Left ventricle myocardium inferior (tissue), 1 donor: Measurements from ENCODE around the gene DRAP1. TPM values are rescaled to one million over a fixed set of nuclear protein-coding genes. Genes with fewer than 3 reads are reported as not detected.
A peak's percentile ranks its signal among the peaks of the same experiment; 100 is the strongest.

Experiments used
- DNase-seq: peaks from one replicate; pipeline ENCODE4 v3.0.0-alpha.2; 2020
- H3K27ac ChIP-seq: fragments of 200-600 bp; replicated peaks from 2 replicates; pipeline ENCODE4 v1.8.0; 2021
- H3K27me3 ChIP-seq: fragments of 200-600 bp; 2 replicates; pipeline ENCODE4 v1.8.0; 2021; ENCODE audit warnings: low read depth
- H3K36me3 ChIP-seq: fragments of 200-600 bp; 2 replicates; pipeline ENCODE4 v1.8.0; 2021
- H3K4me1 ChIP-seq: fragments of 200-600 bp; 2 replicates; pipeline ENCODE4 v1.8.0; 2021
- H3K4me3 ChIP-seq: fragments of 200-600 bp; 2 replicates; pipeline ENCODE4 v1.8.0; 2021; ENCODE audit warnings: mild to moderate bottlenecking, moderate library complexity
- H3K9me3 ChIP-seq: fragments of 200-600 bp; replicated peaks from 2 replicates; pipeline ENCODE4 v1.8.0; 2021
- intact Hi-C: fragments of 100-400 bp; cut with micrococcal nuclease; formaldehyde crosslinking; loops from one replicate; pipeline ENCODE4 v1.11.0; 2022
- total RNA-seq: library from RNA; stranded (reverse); fragmentation: NEBNext Ultra II Directional; extraction: Animal tissue kit (Norgen Biotek cat#: 25700); gene quantifications from one replicate; pipeline ENCODE4 v1.2.1, GENCODE V29; 2021
- TF ChIP-seq, protein P1 (sequence below): fragments of 200-600 bp; IDR thresholded peaks from 2 replicates; pipeline ENCODE4 v1.8.0; 2021; ENCODE audit warnings: antibody characterized with exemption, mild to moderate bottlenecking, borderline replicate concordance
- donor health status: DM: no; HTN: yes; CAD: no; lungs with severe emphysema.

Gene DRAP1
- total RNA-seq, 1 donor from 2014 or later, result 94.7 TPM

DNA sequence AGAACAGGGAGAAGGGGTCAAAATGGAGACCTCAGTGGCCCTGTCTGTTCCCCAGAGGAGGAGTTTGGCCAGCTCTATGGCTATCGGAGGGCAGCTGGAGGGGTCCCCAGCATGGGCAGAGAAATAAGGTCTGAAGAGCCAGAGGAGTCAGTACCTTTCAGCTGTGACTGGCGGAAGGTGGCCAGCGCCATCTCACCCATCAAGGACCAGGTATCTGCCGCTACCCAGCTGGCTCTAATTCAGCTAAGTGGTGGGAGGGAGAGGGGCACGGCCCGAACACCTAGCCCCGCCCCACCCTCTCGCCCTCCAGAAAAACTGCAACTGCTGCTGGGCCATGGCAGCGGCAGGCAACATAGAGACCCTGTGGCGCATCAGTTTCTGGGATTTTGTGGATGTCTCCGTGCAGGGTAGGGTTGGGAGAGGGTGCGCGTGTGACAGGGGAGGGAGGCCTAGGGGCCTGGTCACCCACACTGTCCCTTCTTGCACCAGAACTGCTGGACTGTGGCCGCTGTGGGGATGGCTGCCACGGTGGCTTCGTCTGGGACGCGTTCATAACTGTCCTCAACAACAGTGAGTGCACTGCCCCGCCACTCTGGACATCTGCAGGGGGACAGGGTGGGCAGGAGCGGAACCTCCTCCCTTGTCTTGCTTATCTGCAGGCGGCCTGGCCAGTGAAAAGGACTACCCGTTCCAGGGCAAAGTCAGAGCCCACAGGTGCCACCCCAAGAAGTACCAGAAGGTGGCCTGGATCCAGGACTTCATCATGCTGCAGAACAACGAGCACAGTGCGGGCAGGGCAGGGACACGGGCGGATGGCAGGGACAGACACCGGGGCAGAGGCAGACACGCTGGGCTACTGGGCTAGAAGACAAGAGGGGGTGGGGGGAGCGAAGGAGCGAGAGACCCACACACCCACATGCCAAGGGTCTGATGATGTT lies 36.8 kb upstream of the DRAP1 start:
- DNase-seq, result no peak
- H3K27me3 ChIP-seq, result no peaks in the 10 kb centered on the region
- H3K4me3 ChIP-seq, result no peak overlapping the region
- peaks cover 44% of the 10 kb centered on the region for H3K36me3 ChIP-seq
- H3K27ac ChIP-seq, result no peak overlapping the region
- intact Hi-C loops, result loop anchor here (10.0 kb wide), 1 partner anchor 112 kb away; no protein-coding TSS in a partner anchor
- peaks cover 24% of the 10 kb centered on the region for H3K4me1 ChIP-seq
- TF ChIP-seq, protein P1, sequence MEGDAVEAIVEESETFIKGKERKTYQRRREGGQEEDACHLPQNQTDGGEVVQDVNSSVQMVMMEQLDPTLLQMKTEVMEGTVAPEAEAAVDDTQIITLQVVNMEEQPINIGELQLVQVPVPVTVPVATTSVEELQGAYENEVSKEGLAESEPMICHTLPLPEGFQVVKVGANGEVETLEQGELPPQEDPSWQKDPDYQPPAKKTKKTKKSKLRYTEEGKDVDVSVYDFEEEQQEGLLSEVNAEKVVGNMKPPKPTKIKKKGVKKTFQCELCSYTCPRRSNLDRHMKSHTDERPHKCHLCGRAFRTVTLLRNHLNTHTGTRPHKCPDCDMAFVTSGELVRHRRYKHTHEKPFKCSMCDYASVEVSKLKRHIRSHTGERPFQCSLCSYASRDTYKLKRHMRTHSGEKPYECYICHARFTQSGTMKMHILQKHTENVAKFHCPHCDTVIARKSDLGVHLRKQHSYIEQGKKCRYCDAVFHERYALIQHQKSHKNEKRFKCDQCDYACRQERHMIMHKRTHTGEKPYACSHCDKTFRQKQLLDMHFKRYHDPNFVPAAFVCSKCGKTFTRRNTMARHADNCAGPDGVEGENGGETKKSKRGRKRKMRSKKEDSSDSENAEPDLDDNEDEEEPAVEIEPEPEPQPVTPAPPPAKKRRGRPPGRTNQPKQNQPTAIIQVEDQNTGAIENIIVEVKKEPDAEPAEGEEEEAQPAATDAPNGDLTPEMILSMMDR, result no peak
- H3K9me3 ChIP-seq, result no peaks in the 10 kb centered on the region

DNA sequence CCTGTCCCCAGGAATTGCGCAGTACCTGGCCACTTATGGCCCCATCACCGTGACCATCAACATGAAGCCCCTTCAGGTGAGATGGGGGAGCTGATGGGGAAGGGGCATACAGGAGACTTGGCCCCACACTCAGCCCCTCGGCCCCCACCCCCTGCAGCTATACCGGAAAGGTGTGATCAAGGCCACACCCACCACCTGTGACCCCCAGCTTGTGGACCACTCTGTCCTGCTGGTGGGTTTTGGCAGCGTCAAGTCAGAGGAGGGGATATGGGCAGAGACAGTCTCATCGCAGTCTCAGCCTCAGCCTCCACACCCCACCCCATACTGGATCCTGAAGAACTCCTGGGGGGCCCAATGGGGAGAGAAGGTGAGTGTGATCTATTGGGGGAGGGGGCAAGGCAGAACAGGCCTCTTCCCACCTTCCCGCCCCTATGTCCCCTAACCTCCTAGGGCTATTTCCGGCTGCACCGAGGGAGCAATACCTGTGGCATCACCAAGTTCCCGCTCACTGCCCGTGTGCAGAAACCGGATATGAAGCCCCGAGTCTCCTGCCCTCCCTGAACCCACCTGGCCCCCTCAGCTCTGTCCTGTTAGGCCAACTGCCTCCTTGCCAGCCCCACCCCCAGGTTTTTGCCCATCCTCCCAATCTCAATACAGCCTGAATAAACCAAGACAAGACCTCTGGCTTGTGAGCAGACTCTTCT lies 36.0 kb upstream of the DRAP1 start:
- DNase-seq, result no peak
- no peak overlapping the region for H3K4me3 ChIP-seq
- intact Hi-C loops, result loop anchor here (10.0 kb wide), 1 partner anchor 112 kb away; no protein-coding TSS in a partner anchor
- peaks cover 32% of the 10 kb centered on the region for H3K4me1 ChIP-seq
- no peak overlapping the region for H3K27ac ChIP-seq
- peaks cover 44% of the 10 kb centered on the region for H3K36me3 ChIP-seq
- no peaks in the 10 kb centered on the region for H3K9me3 ChIP-seq
- no peaks in the 10 kb centered on the region for H3K27me3 ChIP-seq
- TF ChIP-seq, protein P1, result no peak

DNA sequence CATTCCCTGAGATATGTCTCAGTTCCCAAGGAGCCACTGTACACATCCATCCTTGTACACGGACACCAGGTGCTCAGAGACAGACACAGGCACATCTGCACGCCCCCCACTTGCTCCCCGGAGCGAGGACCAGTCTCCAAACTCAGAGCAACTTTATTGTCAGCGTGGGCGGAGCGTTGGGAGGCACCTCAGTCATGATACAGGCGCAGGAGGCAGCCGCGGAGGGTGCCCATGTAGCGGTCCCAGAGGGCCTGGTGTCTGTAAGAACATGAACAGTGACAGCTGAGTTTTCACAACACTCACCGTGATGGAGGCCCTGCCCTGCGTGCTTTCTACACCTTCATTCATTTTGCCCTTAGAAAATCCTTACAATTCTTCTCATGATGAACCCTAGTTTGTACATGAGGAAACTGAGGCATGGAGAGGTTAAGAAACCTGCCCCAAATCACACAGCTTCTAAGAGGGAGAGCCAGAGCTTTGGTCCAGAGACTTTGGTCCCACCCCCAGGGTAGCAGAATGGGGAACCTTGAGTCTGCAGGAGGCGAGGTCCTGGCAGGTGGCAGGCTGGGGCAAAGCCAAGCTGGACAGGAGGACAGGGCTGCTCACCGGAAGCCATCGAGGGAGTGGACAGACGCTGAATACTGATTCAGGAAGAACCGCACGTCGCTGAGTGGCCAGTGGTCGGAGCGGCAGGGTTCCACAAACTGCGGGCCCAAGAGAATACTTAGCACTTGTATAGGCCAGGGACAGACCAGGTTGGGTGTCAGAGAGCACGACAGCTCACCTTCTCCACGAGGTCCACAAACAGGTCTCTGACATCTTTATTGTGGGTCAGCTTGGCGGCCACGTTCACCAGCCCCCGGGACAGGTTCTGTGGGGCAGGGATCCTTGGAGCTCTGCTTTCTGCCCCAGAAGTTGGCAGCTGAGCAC lies 35.2 kb upstream of the DRAP1 start:
- TF ChIP-seq, protein P1, result no peak

DNA sequence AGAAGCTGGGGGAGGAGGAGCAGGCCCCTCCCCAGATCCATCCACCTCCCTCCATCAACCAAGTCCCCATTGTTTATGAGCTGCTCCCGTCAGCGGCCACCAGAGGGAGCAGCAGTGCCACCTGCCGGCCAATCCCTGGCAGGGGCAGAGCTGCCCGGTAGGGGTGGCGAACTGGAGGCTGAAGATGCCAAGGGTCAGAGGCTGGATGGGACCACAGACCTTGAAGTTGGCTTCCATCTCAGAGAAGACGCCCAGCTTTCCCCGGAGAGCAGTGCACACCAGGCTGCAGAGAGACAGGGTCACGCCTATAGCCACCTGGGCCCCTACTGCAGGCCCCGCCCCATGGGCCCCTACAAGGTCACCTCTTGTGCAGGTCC lies 34.5 kb upstream of the DRAP1 start:
- no peak overlapping the region for H3K4me3 ChIP-seq
- peaks cover 45% of the 10 kb centered on the region for H3K4me1 ChIP-seq
- intact Hi-C loops, result loop anchor here (10.0 kb wide), 1 partner anchor 110 kb away; no protein-coding TSS in a partner anchor
- DNase-seq, result peak; percentile 78
- H3K9me3 ChIP-seq, result no peaks in the 10 kb centered on the region
- H3K27me3 ChIP-seq, result no peaks in the 10 kb centered on the region
- no peak overlapping the region for H3K27ac ChIP-seq
- TF ChIP-seq, protein P1, result peak; percentile 100
- peaks cover 44% of the 10 kb centered on the region for H3K36me3 ChIP-seq

More for the DNA sequence above, 35.2 kb upstream of the DRAP1 start:
- DNase-seq, result no peak
- Histone ChIP-seq H3K27ac (no peak overlapping the region), H3K9me3 (no peaks in the 10 kb centered on the region), H3K4me1 (peaks cover 38% of the 10 kb centered on the region), H3K36me3 (peaks cover 44% of the 10 kb centered on the region), H3K4me3 (no peak overlapping the region), H3K27me3 (no peaks in the 10 kb centered on the region)
- intact Hi-C loops, result loop anchor here (10.0 kb wide), 1 partner anchor 111 kb away; no protein-coding TSS in a partner anchor
